HG02763 (cell line): Measurements from ENCODE around the gene CCDC146.
"Not testable (repeated sequence)": the region's sequence is repeated elsewhere in the genome, so short reads cannot be mapped to it uniquely, and the experiment has no call there.

Source experiments
- ATAC-seq: cut with Tn5 transposase; IDR thresholded peaks from one replicate; pipeline ENCODE4 v1.9.1; 2021; ENCODE audit warnings: mild to moderate bottlenecking, moderate library complexity; ENCODE audit not compliant: unreplicated experiment

Gene CCDC146

DNA sequence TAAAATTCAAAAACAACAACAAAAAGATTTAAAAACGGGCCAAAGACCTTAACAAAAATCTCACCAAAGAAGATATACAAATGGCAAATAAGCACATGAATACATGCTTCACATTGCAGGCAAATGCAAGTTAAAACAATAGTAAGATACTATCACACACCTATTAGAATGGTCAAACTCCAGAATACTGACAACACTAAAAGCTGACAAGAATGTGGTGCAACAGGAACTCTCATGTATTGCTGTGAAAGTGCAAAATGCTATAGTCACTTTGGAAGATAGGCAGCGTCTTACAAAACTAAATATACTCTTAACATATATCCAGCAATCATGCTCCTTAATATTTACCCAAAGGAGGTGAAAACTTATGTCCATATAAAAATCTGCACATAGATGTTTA lies 16.3 kb downstream of the CCDC146 start:
- not testable (repeated sequence) for ATAC-seq

DNA sequence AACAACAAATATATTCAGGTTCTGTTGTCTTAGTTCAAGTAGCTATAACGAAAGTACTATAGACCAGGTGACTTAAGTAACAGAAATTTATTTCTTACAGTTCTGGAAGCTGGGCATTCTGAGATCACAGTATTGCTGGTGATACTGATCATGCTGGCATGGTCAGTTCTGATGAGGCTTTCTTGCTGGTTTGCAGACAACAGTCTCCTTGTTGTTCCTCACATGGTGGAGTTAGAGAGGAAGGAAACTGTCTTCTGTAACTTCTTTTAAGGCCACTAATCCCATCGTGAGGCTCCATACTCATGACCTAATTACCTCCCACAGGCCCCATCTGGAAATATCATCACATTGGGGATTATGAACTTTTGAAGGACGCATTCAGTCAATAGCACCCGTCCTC lies 17.9 kb downstream of the CCDC146 start:
- not testable (repeated sequence) for ATAC-seq

DNA sequence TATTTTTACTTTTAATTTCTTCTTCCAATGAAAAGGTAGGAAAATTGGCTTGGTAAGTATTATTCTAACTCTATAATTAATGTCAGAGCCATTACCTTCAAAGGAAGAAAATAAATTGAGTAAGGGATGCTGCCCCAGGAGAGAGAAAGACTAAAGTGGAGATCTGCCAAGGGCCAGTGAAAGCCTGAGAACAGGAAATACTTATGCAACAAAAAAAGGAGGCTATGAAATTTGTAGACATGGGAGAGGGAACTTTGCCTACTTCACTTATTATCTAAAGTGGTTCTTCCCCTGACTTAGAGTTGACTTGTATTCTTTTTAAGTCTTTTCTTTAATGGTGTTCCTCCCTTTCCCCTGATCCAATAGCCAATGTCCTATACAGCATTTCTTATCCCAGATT lies 29.8 kb downstream of the CCDC146 start:
- not testable (repeated sequence) for ATAC-seq

DNA sequence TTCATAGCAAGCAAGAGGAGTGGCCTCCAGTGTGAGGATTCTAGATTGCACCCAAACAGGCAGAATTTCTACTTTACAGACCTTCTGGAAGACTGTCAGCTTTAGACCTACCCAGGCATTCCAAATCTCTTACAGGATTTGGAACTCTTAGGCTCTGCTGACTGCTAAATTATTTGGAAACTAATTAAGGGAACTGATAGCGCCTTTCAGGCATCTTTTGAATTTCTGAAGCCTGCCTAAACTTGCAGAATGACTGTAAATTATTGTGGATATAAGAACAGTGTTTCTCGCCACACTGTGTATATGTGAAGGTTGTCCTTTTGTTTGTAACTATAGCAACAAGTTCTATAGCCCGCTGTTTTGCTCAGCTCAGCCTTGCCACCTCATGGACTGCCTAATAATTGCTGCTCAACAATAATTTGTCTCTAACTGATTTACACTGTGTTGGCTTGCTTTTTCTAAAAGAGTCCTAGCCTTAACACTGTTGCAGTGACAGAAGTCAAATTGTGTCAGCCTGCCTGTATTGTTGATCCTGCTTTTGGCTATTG lies 32.6 kb downstream of the CCDC146 start:
- ATAC-seq = not testable (repeated sequence)

DNA sequence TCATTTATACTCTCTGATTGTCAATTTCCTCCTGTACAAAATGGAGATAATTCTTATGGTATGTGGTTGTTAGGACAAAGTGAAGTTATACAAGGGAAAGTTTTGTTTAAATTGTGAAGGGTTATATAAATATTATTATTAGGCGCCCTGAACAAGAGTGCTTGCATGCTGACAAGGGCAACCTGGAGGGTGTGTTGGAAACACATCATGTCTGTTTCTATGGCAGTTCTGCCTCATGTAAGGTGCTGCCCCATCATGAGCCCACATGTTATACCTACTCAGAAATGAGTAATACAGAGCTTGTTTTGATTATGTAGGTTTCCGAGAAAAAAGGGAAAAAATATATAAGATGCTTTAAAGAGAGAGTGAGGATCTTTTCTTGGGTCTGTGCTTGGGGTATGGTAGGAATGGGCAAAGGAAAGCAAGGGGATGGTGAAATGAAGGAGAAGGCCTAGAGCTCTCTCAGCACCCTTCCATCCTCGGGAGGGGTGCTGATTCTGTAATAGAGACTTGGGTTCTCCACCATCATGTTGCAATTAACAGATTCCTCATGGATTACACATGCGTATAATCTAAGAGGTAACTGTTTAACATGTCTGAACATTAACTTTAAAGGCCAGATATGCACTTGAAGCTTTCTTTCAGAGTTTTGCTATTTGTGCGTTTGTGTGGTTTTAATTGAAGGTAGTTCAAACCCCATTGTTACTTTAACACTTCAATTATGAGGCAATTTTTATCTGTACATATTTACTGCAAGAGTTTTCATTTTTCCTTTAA lies 33.4 kb downstream of the CCDC146 start:
- ATAC-seq = not testable (repeated sequence)

DNA sequence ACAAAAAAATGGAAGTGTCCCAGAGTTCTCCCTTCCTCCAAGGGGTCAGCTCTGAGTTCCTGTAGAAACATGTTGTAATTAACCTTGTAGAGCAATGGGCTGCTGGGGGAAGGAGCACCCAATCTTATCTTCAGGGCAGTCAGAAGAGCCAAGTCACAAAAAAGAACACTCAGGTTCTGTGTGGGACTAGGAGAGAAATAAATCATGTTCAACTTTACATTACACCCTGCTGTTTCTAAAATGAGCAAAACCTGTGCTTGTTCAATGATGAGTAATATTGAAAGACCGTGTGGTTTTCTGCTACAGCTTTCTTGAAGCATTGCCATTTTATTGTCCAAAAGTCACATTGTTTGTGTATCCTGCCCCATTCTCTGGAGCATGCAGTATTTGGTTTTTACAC lies 34.6 kb downstream of the CCDC146 start:
- ATAC-seq = peak; percentile 82

DNA sequence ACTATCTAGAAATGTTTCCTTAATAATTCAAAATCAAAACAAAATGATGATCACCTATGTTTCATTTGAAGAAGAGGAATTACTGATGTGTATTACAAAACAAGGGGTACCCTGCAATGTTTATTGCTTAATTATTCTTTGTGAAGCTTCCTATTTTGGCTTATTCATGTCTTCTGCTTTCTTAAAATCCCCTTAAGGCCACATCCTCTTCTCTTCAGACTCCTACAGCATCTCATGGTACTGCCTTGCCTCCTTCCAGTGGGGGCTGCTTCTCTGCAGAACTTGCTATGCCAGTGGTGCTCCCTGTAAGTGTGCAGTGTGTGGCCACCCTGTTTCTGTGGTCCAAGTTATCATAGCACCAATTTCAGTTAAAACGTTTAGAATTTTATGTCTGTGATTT lies 35.0 kb downstream of the CCDC146 start:
- ATAC-seq = peak; percentile 56

DNA sequence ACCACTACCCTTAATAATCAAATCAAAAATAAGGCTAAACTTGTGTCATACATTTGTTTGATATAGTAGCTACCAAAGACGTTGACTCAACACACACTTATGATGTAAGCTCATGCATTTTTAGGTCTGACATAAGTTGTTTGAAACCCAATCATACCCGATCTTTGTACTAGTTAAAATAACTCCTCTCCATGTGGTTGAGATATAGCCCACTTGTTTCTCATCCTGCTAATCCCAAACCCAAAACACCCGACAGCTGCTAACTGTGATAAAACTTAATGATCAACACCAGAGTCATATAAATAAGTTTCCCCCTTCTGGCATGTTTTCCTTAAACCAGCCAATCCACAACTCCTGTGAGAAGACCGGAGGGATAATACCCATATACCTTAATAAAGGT lies 48.7 kb downstream of the CCDC146 start:
- not testable (repeated sequence) for ATAC-seq

DNA sequence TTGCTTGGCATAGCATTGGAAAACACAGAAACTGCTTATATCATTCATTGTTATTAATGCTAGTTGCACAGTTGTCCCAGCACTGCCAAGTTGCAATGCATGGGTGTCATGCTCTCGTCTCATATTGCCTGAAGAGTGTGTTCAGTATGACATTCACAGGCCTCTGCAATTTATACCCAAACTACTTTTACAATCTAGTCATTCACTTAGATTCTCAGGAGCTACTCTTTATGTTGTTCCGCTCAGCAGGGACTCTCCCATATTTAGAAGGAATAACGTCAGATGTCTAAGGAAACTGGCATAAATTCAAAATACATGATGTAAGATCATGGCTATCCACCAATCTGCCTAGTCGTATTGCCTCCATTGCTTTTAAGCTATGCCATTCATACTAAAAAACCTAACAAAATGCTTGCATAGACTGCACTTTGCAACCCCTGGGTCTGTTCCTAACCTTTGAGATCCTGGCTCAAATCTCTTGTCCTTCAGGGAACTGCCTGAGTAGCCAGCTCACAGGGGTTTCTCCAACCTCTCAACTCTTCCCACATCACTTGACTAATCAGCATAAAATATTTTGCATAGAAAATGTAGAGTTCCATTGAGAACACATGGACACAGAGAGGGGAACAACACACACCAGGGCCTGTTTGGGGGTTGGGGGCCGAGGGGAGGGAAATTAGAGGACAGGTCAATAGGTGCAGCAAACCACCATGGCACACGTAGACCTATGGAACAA lies 50.2 kb downstream of the CCDC146 start:
- not testable (repeated sequence) for ATAC-seq

DNA sequence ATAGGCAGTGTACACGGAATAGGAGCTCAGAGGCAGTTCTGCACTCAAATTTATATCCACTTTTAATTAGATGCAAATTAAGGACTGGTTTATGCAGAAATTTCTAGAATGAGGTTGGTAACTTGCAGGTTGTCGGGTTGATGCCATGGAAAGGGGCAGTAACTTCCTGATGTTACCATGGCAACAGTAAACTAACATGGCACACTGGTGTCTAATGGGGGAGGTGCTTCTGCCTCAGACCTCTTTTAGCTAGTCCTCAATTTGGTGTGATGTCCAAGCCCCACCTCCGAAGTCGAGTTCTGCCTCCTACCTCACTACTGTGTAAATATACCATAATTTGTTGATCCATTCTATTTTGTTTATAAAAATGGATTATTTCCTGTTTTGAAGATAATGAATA lies 52.0 kb downstream of the CCDC146 start:
- not testable (repeated sequence) for ATAC-seq

DNA sequence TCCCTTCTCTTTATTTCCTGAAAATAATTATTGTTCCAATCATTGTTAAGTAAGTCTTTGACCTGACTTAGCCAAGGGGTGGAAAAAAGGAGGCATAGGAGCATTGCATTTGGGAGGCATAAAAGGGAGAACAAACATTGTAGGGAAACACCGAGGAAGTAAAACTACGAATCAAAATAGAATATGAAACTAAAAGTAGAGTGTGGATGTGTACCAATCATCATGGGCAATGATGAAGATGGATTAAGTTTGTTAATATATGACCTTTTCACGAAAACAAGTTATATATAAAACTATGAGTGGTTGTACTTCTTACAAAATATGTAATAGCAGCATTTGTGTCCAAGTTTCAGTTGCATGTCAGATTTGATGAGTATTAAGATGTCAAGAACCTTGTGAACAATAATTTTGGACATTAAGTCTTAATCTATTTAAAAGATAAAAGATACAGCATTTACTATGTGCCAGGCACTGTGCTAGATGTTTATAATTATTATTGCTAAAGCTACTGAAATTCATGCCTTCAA lies 52.9 kb downstream of the CCDC146 start:
- peak; percentile 51 for ATAC-seq

DNA sequence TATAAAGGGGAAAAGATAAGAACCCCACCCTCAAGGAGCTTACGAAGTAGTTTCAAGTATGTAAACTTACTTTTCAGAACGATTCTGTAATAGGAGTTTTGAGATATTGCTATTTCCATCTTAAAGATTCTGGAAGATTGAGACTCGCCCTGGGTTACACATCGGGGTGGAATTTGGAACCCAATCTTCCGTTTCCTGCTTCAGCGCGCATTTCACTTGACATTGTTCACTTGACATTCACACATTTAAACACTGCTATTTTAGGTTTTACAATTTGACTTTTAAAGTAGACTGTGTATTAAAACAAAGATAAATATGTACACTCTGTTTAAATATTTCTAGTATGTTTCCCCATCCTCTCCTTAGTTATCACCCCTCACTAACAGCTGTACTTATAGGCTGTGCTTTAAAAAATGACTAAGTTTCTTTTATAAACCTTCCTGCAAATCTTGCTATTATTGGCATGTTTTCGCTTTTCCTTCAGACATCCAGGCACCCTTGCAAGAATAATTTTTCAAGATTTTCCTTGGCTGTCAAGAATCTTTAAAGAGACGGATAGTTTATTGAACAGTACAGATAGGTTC lies 55.0 kb downstream of the CCDC146 start:
- ATAC-seq = not testable (repeated sequence)

DNA sequence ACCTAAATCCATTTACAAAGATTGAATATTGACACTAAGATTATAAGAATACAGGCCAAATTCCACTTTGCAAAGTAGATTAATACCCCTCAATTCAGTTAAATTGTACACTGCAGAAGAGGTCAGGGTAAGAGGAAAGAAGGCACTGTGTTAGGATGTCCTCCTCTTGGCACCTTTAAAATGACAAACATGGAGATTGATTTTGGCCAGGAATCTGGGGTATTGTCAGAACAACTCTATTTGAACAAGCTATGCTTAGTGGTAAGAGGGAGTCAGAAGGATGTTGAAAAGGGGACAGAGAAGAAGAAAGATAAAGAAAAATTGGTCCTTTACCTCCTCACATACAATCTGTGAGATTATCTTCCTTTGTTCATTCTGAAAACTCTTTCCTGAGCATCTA lies 55.6 kb downstream of the CCDC146 start:
- not testable (repeated sequence) for ATAC-seq

DNA sequence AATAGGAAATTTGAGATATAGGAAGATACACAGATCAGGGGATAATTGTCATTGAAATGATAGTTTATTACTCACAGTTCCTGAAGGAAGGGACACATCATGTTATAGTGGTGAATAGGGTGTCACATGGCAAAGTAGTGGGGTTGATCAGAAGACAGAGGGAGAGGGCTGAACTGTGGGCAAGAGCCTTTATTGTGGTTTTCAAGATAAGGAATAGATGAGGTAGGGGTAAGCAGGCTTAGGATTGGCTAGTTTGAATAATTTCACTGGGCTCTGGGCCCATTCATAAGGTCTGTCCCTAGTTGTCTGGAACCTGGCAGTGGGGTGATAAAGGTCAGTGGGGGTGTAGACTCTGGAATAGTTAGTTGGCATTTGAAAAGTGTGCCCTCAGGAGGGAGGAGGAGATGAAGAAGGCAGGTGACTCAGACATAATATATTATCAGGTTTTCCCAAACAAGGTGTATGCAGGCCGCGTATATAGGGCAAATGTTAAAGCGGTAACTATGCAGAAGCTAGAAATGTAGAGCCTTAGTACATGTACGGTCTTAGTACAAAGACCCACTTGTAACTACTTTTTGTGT lies 58.7 kb downstream of the CCDC146 start:
- no peak for ATAC-seq

DNA sequence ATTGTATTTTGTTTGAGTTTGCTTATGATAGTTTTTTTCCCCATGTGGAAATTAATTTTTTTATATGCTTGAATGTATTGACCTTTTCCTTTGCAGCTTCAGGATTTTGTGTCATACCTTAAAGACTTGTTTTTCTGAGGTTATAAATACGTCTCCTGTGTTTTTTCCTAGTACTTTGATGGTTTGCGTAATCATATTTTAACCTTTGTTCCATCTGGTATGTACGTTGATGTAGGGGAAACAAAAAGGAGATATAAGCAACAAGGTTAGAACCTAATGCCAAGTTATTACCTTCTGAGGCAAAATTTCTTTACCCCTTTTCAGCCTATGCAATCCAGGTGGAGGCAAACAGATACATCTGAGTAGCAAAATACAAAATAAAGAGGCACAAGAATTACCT lies 59.3 kb downstream of the CCDC146 start:
- ATAC-seq = no peak

DNA sequence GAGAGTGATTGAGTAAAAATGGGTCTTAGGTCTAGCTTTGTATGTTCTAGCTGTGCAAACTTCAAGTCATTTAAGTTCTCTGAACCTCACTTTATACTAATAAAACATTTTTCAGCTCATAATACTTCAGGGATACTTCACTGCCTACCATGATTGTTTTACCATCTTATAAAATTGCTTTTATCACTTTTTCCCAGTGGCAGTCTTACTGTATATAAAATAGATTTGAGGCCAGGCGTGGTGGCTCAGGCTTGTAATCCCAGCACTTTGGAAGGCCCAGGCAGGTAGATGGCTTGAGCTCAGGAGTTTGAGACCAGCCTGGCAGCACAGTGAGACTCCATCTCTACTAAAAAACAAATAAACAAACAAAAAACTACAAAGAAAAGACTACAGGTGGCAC lies 59.8 kb downstream of the CCDC146 start:
- ATAC-seq = no peak

DNA sequence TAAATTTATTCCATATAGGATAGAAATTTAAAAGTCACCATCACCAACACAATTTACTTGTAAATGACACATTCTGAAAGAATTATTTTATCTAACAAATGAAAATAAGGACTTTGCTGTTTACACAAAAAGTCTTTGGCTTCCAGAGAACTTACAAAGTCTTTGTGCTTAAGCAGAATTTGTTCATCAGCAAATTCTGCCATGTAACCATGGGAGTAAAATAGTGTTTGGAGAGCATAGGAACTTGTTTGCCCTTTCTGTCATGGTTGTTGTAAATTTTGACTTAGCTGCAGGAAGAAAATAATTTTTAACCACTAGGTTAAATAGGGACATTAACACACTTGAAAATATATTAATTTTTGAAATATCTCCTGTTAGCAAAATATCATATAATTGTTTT lies 62.0 kb downstream of the CCDC146 start:
- ATAC-seq = no peak

DNA sequence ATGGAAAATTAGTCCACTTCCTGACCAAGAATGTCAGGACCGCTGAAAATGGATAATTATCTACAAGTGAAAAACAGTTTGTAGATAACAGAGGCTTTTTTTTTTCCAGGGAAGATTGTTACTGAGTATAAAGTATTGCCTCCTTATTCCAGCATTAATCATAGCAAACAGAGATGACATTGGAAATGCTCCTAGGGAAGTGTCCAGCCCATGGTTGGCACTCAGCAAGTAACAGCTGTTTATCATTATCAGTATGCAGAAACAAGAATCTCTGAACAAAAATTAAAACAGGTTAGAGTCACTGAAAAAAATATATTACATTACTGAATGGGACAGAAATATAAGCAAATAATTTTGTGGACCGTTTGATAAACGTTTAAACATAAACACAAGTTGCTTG lies 62.6 kb downstream of the CCDC146 start:
- ATAC-seq = no peak

DNA sequence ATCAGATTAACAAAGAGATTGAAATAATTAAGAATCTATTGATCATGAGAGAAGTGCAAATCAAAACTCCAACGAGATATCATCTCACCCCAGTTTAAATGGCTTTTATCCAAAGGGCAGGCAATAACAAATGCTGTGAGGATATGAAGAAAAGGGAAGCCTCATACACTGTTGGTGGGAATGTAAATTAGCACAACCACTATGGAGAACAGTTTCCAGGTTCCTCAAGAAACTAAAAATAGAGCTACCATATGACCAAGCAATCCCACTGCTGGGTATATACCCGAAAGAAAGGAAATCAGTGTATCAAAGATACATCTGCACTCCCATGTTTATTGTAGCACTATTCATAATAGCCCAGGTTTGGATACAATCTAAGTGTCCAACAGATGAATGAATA lies 63.5 kb downstream of the CCDC146 start:
- no peak for ATAC-seq

DNA sequence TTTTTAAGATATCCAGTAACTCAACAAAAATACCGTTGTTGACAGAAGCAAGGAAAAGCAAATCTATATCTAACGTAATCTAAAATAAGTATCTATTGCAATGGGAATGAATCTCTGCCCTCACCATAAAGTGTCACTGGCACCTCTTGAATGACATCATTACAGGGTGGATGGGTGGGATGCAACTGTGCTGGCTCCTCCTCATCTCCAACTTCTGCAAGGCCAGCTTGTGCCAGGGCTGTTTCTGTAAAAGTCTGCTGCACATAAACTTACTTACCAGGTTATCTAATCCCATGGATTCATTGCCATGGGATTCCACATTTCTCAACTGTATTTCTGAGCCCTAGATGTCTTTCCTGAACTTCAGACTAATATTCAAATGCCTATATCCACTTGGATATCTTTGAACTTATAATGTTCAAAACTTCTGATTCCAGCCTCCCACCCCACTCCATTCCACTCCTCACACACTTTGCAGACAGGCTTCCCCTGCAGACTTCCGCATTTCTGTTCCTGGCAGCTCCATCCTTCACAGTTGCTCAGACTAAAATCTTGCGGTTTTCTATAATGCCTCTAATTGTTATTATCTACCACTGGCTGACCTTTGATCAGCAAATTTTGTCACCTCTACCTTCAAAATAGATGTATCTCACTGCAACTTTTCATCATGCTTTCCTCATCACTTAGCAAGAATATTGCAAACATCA lies 66.5 kb downstream of the CCDC146 start:
- ATAC-seq = no peak
